HepG2 (cell line): ENCODE measurements around the gene LACTBL1. TPM values are rescaled to one million over a fixed set of nuclear protein-coding genes. Genes with fewer than 3 reads are reported as not detected.

Experiments used
- ARNT2 ChIP-seq: sonication (generic); formaldehyde crosslinking; IDR thresholded peaks from 2 replicates; pipeline ENCODE4 v1.8.0; 2022; ENCODE audit warnings: mild to moderate bottlenecking, low read depth, missing genetic modification reagents, moderate library complexity
- CENPT ChIP-seq: sonication (generic); formaldehyde crosslinking; IDR thresholded peaks from 2 replicates; pipeline ENCODE4 v1.8.0; 2022; ENCODE audit warnings: low read depth, mild to moderate bottlenecking, moderate library complexity, missing genetic modification reagents
- DPF2 ChIP-seq: sonication (generic); formaldehyde crosslinking; IDR thresholded peaks from 2 replicates; pipeline ENCODE4 v1.4.0; 2020; ENCODE audit warnings: mild to moderate bottlenecking, low read depth, missing genetic modification reagents, borderline replicate concordance
- EHMT2 ChIP-seq: fragments of 200-600 bp; sonication (generic); IDR thresholded peaks from 2 replicates; pipeline ENCODE4 v1.7.0; 2017; ENCODE audit warnings: antibody characterized with exemption, low read depth, low read length, borderline replicate concordance
- ESRRA ChIP-seq: sonication (generic); formaldehyde crosslinking; IDR thresholded peaks from 2 replicates; pipeline ENCODE4 v1.5.1; 2020; ENCODE audit warnings: mild to moderate bottlenecking, low read depth, missing genetic modification reagents
- HMG20A ChIP-seq: IDR thresholded peaks from 2 replicates; pipeline ENCODE4 v1.6.1; 2016; ENCODE audit warnings: borderline replicate concordance
- KLF12 ChIP-seq: sonication (generic); formaldehyde crosslinking; IDR thresholded peaks from 2 replicates; pipeline ENCODE4 v1.4.0; 2020; ENCODE audit warnings: missing genetic modification reagents, borderline replicate concordance
- MXD4 ChIP-seq: IDR thresholded peaks from 2 replicates; pipeline ENCODE4 v1.6.1; 2016; ENCODE audit warnings: mild to moderate bottlenecking, missing biosample characterization, missing genetic modification reagents
- POLR2A ChIP-seq, 2 experiments: IDR thresholded peaks; 2 replicates each; pipeline ENCODE4 v1.6.1; 2011; ENCODE audit warnings: low read depth in 2 of 2, low read length in 2 of 2, mild to moderate bottlenecking in 1 of 2, moderate library complexity in 1 of 2; ENCODE audit not compliant: insufficient read depth in 1 of 2
- PPARG ChIP-seq: conservative IDR thresholded peaks from 2 replicates; pipeline ENCODE4 v1.6.1; 2016; ENCODE audit warnings: missing biosample characterization, missing genetic modification reagents
- SIN3A ChIP-seq: IDR thresholded peaks from 2 replicates; pipeline ENCODE4 v1.6.1; 2011; ENCODE audit warnings: low read depth, mild to moderate bottlenecking, control low read depth, low read length, borderline replicate concordance
- SMARCC2 ChIP-seq: fragments of 450-650 bp; IDR thresholded peaks from 2 replicates; pipeline ENCODE4 v1.6.1; 2017; ENCODE audit warnings: antibody characterized with exemption, mild to moderate bottlenecking
- SOX5 ChIP-seq: IDR thresholded peaks from 2 replicates; pipeline ENCODE4 v1.6.1; 2016; ENCODE audit warnings: borderline replicate concordance
- TOPORS ChIP-seq: sonication (generic); formaldehyde crosslinking; IDR thresholded peaks from 2 replicates; pipeline ENCODE4 v1.8.0; 2023; ENCODE audit warnings: mild to moderate bottlenecking, missing genetic modification reagents
- ZBTB7B ChIP-seq: sonication (generic); formaldehyde crosslinking; IDR thresholded peaks from 2 replicates; pipeline ENCODE4 v1.4.0; 2020; ENCODE audit warnings: missing genetic modification reagents
- ZFP36 ChIP-seq: fragments of 150-350 bp; IDR thresholded peaks from 2 replicates; pipeline ENCODE4 v1.6.1; 2018; ENCODE audit warnings: borderline replicate concordance, low read length, low read depth; ENCODE audit not compliant: partially characterized antibody
- ZKSCAN1 ChIP-seq: fragments of 150-350 bp; IDR thresholded peaks from 2 replicates; pipeline ENCODE4 v1.6.1; 2014; ENCODE audit warnings: low read length
- ZMAT3 ChIP-seq: sonication (generic); formaldehyde crosslinking; conservative IDR thresholded peaks from 2 replicates; pipeline ENCODE4 v1.7.0; 2021; ENCODE audit warnings: missing genetic modification reagents
- ZNF138 ChIP-seq: sonication (generic); formaldehyde crosslinking; IDR thresholded peaks from 2 replicates; pipeline ENCODE4 v1.5.0; 2020; ENCODE audit warnings: mild to moderate bottlenecking, low read depth, missing genetic modification reagents
- ZNF205 ChIP-seq: IDR thresholded peaks from 2 replicates; pipeline ENCODE4 v1.6.1; 2018; ENCODE audit warnings: missing biosample characterization, missing genetic modification reagents
- ZNF292 ChIP-seq: sonication (generic); formaldehyde crosslinking; IDR thresholded peaks from 2 replicates; pipeline ENCODE4 v1.8.1; 2022; ENCODE audit warnings: mild to moderate bottlenecking, low read depth, missing genetic modification reagents, borderline replicate concordance
- ZNF446 ChIP-seq: sonication (generic); formaldehyde crosslinking; IDR thresholded peaks from 2 replicates; pipeline ENCODE4 v1.5.0; 2020; ENCODE audit warnings: mild to moderate bottlenecking, missing genetic modification reagents
- ZNF891 ChIP-seq: sonication (generic); formaldehyde crosslinking; IDR thresholded peaks from 2 replicates; pipeline ENCODE4 v1.5.0; 2020; ENCODE audit warnings: mild to moderate bottlenecking, missing genetic modification reagents
- polyA plus RNA-seq, 8 experiments: library from polyadenylated mRNA; depleted of rRNA in 3 of 8; stranded (reverse) in 7 of 8; unstranded in 1 of 8; fragments of >200 nt; fragmentation: Illumina TruSeq in 4 of 8; extraction: Trizol in 4 of 8; gene quantifications; 2 replicates each; pipeline versions ENCODE4 v1.2.1 to v1.2.3, GENCODE V29; 2011 to 2016; ENCODE audit warnings: low read depth in 4 of 8, missing spikeins in 1 of 8, mixed read lengths in 1 of 8; ENCODE audit not compliant: insufficient read depth in 1 of 8
- total RNA-seq, 5 experiments: library from RNA; depleted of rRNA; stranded (reverse); fragments of >200 nt; fragmentation: Illumina TruSeq; extraction: Trizol; gene quantifications; 2 replicates each; pipeline ENCODE4 v1.2.3, GENCODE V29; 2016; ENCODE audit warnings: low read depth in 1 of 5
- TF ChIP-seq, protein P1 (sequence below): sonication (generic); formaldehyde crosslinking; IDR thresholded peaks from 2 replicates; pipeline ENCODE4 v1.4.0; 2020; ENCODE audit warnings: missing genetic modification reagents
- TF ChIP-seq, protein P2 (sequence below): sonication (generic); formaldehyde crosslinking; IDR thresholded peaks from 2 replicates; pipeline ENCODE4 v1.5.0; 2020; ENCODE audit warnings: mild to moderate bottlenecking, missing genetic modification reagents, moderate library complexity
- TF ChIP-seq, protein P3 (sequence below): sonication (generic); formaldehyde crosslinking; IDR thresholded peaks from 2 replicates; pipeline ENCODE4 v1.4.0; 2020; ENCODE audit warnings: mild to moderate bottlenecking, missing genetic modification reagents
- TF ChIP-seq, protein P4 (sequence below): sonication (generic); formaldehyde crosslinking; IDR thresholded peaks from 2 replicates; pipeline ENCODE4 v1.4.0; 2020; ENCODE audit warnings: missing genetic modification reagents, low read depth, mild to moderate bottlenecking, borderline replicate concordance

LACTBL1 gene
- total and polyA plus RNA-seq, 2 of the 13 experiments (the other 11 are each of a cell fraction or from before 2014, with no cell fraction given): 0.12 to 1.3 TPM

DNA sequence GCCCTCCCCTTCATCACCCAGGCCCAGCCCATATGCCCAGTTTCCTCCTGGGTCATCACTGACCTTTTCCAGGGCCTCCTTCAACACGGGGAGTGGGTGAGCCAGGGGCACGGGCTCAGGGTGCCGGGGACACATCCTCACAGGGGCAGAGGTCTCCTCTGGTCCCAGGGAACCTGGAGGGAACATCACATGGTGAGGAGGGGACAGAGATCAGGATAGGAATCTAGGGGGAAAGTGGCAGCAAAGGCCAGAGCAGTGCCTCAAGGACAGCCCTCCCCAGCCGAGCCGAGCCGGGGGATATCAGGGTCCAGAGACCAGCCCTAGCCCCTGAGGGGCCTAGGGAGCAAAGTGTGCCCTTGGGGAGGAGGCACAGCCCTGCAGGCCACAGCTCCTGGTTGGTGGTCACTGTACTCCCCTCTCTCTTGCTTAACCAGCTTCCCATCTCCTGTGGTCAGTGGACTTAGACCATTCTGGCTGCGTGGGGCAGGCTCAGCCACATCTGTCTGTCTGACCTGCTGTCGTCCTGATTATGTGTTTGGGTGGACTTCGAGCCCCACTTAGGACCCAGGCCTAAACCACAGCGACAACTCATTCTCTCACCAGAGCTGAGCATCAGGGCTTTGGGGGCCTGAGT lies 9.5 kb downstream of the LACTBL1 start (continued):
- TF ChIP-seq ZNF891 (CRISPR knock-in tag) (peak; percentile 82), EHMT2 (no peak), ESRRA (CRISPR knock-in tag) (peak; percentile 98), SOX5 (CRISPR knock-in tag) (no peak), SMARCC2 (no peak; the same call in 1 of the 2 replicates), ZKSCAN1 (no peak), ARNT2 (CRISPR knock-in tag) (no peak), ZNF292 (peak; percentile 88), ZMAT3 (CRISPR knock-in tag) (0 out of 2 replicates have a peak, but pooled peaks have one; percentile 8), CENPT (CRISPR knock-in tag) (no peak), KLF12 (CRISPR knock-in tag) (no peak), POLR2A (IDR thresholded peaks at IDR 0.05; ENCODE audit: insufficient read depth in 1 of 2, low read depth in 2 of 2, low read length in 2 of 2) (peak; percentile 58 to 63), HMG20A (CRISPR knock-in tag) (no peak), ZNF138 (no peak), MXD4 (CRISPR knock-in tag) (peak; percentile 48; the same call in 1 of the 2 replicates), PPARG (CRISPR knock-in tag) (no peak), TOPORS (CRISPR knock-in tag) (peak; percentile 81), ZFP36 (no peak), ZBTB7B (CRISPR knock-in tag) (peak; percentile 96), SIN3A (no peak), ZNF446 (no peak), ZNF205 (CRISPR knock-in tag) (no peak), DPF2 (CRISPR knock-in tag) (peak; percentile 85)
- TF ChIP-seq, protein P1, sequence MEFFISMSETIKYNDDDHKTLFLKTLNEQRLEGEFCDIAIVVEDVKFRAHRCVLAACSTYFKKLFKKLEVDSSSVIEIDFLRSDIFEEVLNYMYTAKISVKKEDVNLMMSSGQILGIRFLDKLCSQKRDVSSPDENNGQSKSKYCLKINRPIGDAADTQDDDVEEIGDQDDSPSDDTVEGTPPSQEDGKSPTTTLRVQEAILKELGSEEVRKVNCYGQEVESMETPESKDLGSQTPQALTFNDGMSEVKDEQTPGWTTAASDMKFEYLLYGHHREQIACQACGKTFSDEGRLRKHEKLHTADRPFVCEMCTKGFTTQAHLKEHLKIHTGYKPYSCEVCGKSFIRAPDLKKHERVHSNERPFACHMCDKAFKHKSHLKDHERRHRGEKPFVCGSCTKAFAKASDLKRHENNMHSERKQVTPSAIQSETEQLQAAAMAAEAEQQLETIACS: no peak
- TF ChIP-seq, protein P2, sequence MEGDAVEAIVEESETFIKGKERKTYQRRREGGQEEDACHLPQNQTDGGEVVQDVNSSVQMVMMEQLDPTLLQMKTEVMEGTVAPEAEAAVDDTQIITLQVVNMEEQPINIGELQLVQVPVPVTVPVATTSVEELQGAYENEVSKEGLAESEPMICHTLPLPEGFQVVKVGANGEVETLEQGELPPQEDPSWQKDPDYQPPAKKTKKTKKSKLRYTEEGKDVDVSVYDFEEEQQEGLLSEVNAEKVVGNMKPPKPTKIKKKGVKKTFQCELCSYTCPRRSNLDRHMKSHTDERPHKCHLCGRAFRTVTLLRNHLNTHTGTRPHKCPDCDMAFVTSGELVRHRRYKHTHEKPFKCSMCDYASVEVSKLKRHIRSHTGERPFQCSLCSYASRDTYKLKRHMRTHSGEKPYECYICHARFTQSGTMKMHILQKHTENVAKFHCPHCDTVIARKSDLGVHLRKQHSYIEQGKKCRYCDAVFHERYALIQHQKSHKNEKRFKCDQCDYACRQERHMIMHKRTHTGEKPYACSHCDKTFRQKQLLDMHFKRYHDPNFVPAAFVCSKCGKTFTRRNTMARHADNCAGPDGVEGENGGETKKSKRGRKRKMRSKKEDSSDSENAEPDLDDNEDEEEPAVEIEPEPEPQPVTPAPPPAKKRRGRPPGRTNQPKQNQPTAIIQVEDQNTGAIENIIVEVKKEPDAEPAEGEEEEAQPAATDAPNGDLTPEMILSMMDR: no peak; the same call in 1 of the 2 replicates
- TF ChIP-seq, protein P3, sequence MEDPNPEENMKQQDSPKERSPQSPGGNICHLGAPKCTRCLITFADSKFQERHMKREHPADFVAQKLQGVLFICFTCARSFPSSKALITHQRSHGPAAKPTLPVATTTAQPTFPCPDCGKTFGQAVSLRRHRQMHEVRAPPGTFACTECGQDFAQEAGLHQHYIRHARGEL (CRISPR knock-in tag): no peak
- TF ChIP-seq, protein P4, sequence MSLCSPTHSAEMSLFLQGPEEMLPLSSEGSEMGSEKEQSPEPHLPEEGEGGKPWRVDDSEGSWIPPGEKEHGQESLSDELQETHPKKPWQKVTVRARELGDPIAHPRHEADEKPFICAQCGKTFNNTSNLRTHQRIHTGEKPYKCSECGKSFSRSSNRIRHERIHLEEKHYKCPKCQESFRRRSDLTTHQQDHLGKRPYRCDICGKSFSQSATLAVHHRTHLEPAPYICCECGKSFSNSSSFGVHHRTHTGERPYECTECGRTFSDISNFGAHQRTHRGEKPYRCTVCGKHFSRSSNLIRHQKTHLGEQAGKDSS (CRISPR knock-in tag): no peak
